Kidney (tissue), 14 donors: ENCODE results near the gene PDK2. TPM values are rescaled to one million over a fixed set of nuclear protein-coding genes. Genes with fewer than 3 reads are reported as not detected.

Experiments
- DNase-seq, 5 donors: peaks; one replicate each; pipeline ENCODE4 v3.0.0-alpha.2; 2013 to 2020
- FAIRE-seq: peaks from 2 replicates; lab custom pipeline; 2012; peaks lifted over from hg19 to GRCh38; lab: Jason Lieb, UNC
- H3K27ac ChIP-seq, 2 donors: one replicate each; pipeline ENCODE4 v1.7.0; 2013; ENCODE audit warnings: low read depth in 2 of 2, low read length in 2 of 2, inconsistent platforms in 1 of 2
- H3K27me3 ChIP-seq: one replicate; pipeline ENCODE4 v1.7.1; 2013; ENCODE audit warnings: low read length, inconsistent platforms; ENCODE audit not compliant: control insufficient read depth, insufficient read depth
- H3K36me3 ChIP-seq, 3 donors: one replicate each; pipeline versions ENCODE4 v1.7.0 to v1.7.1; 2013; ENCODE audit warnings: low read length in 3 of 3, control low read depth in 1 of 3, inconsistent platforms in 1 of 3; ENCODE audit not compliant: insufficient read depth in 3 of 3, control insufficient read depth in 2 of 3
- H3K4me1 ChIP-seq, 3 donors: one replicate each; pipeline versions ENCODE4 v1.7.0 to v1.7.1; 2013; ENCODE audit warnings: low read length in 3 of 3, inconsistent platforms in 1 of 3, low read depth in 1 of 3; ENCODE audit not compliant: control insufficient read depth in 2 of 3, insufficient read depth in 2 of 3
- H3K4me3 ChIP-seq, 3 donors: one replicate each; pipeline versions ENCODE4 v1.7.0 to v1.8.1; 2013; ENCODE audit warnings: low read length in 3 of 3, control low read depth in 1 of 3, inconsistent platforms in 1 of 3
- H3K9ac ChIP-seq, 3 donors: one replicate each; pipeline versions ENCODE4 v1.7.0 to v1.7.1; 2013; ENCODE audit warnings: low read length in 3 of 3, control low read depth in 1 of 3, inconsistent platforms in 1 of 3
- H3K9me3 ChIP-seq, 3 donors: one replicate each; pipeline versions ENCODE4 v1.7.0 to v1.7.1; 2013; ENCODE audit warnings: low read length in 3 of 3, control low read depth in 1 of 3, inconsistent platforms in 1 of 3; ENCODE audit not compliant: control insufficient read depth in 2 of 3, insufficient read depth in 1 of 3
- CTCF ChIP-seq: IDR thresholded peaks from 3 replicates; pipeline ENCODE4 v1.5.1; 2012; ENCODE audit warnings: mild to moderate bottlenecking, moderate library complexity, borderline replicate concordance; ENCODE audit not compliant: insufficient read depth; ENCODE audit errors: extremely low read depth
- intact Hi-C: fragments of 100-400 bp; cut with DNase I; formaldehyde crosslinking; loops from one replicate; pipeline ENCODE4 v1.11.1; 2022
- polyA plus RNA-seq: library from polyadenylated mRNA; stranded (reverse); fragments of 350-450 nt; fragmentation: Illumina TruSeq; extraction: RNeasy Lipid Tissue Mini Kit (QIAGEN cat#74804); gene quantifications from one replicate; pipeline ENCODE4 v1.2.3, GENCODE V29; 2014; ENCODE audit warnings: low read depth, low replicate concordance; ENCODE audit not compliant: insufficient read depth
- total RNA-seq: library from RNA; stranded (reverse); fragmentation: NEBNext Ultra II Directional; extraction: Animal tissue kit (Norgen Biotek cat#: 25700); gene quantifications from one replicate; pipeline ENCODE4 v1.2.1, GENCODE V29; 2021
- donor health status: control.
- donor health status: control.
- donor health status: control.
- donor health status: control.
- donor health status: control.
- donor health status: DM: yes; HTN: yes; CAD: no.
- donor health status: Normal renal cell carcinoma (clear cell type).

Gene PDK2
- total and polyA plus RNA-seq, 2 donors from 2014 or later: 41.9 to 121 TPM

GRCh38 chr17:50151937-50152547, 56.9 kb downstream of the PDK2 start:
- peak overlapping the region; percentile 4 to 76 (median 23) for H3K9ac ChIP-seq
- no peak for FAIRE-seq
- H3K9me3 ChIP-seq: no peaks in the 10 kb centered on the region
- H3K4me3 ChIP-seq: peak overlapping the region; percentile 40 to 81 (median 63)
- DNase-seq: peak; percentile 91 to 97 (median 93)
- no peaks in the 10 kb centered on the region for H3K27me3 ChIP-seq
- no peaks in the 10 kb centered on the region for H3K36me3 ChIP-seq
- intact Hi-C loops: no loop called here
- H3K4me1 ChIP-seq: peaks cover 0 to 33% (median 25%) of the 10 kb centered on the region in 3 donors
- peak overlapping the region; percentile 81 to 91 for H3K27ac ChIP-seq
- no peak for TF ChIP-seq CTCF

- H3K9me3 ChIP-seq: no peaks in the 10 kb centered on the region
- intact Hi-C loops: no loop called here
- H3K27me3 ChIP-seq: no peaks in the 10 kb centered on the region
- no peaks in the 10 kb centered on the region for H3K36me3 ChIP-seq
- DNase-seq (peak in 1 of 5 donors; percentile 59), FAIRE-seq (no peak)
- peak overlapping the region in 1 of 2 donors; percentile 81 for H3K27ac ChIP-seq
- no peak for TF ChIP-seq CTCF
- no peak overlapping the region for H3K4me3 ChIP-seq
- H3K9ac ChIP-seq: peak overlapping the region in 1 of 3 donors; percentile 4
- H3K4me1 ChIP-seq: peaks cover 0 to 26% (median 18%) of the 10 kb centered on the region in 3 donors
Observed at GRCh38 chr17:50152736-50153135, 57.6 kb downstream of the PDK2 start.

DNA sequence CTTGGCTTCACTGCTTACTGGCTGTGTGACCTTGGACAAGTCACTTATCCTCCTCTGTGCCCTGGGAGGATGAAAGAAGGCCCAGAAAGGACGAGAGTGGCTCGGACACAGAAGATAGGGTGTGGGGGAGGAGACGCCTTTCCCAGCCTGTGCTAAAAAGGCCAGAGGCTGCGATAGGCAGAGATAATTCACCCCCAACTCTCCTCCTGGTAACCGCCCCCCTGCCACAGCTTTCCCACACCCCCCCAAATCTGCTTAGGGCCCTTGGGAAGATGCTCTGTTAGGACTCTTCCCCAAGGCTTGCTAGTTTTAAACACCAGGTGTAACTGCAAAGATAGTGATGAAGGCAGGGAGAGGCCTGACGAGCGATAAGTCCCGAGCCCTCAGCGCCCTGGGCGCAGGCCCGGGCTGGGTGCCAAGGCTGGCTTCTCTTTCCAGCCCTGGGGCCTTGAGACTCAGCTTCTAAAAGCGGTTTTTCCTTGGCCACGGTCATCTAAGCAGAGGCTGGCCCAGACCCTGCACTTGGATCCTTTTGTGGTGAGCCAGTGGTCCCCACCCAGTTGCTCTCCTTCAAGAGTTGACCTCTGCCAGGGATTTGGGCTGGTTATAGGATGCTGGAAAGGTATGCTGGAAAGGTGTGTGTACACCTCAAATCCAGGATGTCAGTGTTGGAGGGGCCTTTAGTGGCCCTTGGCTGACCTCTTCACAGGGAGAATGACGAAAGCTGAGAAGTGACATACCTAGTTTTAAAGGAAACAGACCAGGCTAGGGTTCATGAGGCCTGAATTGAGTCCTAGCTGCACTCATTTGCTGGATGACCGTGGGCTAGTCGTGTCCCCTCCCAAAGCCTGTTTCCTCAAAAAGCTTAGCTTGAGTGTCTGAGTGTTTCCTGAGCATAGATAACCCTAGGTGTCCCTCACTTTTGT, 58.8 kb downstream of the PDK2 start:
- DNase-seq: peak in 1 of 5 donors; percentile 68
- no peak for FAIRE-seq
- H3K27ac ChIP-seq: no peak overlapping the region
- no peak for TF ChIP-seq CTCF
- H3K4me1 ChIP-seq: peaks cover 0 to 21% (median 15%) of the 10 kb centered on the region in 3 donors
- H3K9ac ChIP-seq: no peak overlapping the region
- no peaks in the 10 kb centered on the region for H3K27me3 ChIP-seq
- H3K36me3 ChIP-seq: no peaks in the 10 kb centered on the region
- intact Hi-C loops: no loop called here
- H3K4me3 ChIP-seq: no peak overlapping the region
- H3K9me3 ChIP-seq: no peaks in the 10 kb centered on the region
